Activated CD4-positive, alpha-beta T cell treated with anti-CD3 and anti-CD28 coated beads, Interleukin-10, Interleukin-2, amounts not matched to agents 100 ng/mL and 50 ng/mL, durations not matched to agents 16 hours and 8 hours (primary cell): Measurements from ENCODE around the gene UST.
"Not testable (repeated sequence)": the region's sequence is repeated elsewhere in the genome, so short reads cannot be mapped to it uniquely, and the experiment has no call there.

Source experiments
- DNase-seq: peaks from one replicate; pipeline ENCODE4 v3.0.0-alpha.2; 2020

UST gene

DNA sequence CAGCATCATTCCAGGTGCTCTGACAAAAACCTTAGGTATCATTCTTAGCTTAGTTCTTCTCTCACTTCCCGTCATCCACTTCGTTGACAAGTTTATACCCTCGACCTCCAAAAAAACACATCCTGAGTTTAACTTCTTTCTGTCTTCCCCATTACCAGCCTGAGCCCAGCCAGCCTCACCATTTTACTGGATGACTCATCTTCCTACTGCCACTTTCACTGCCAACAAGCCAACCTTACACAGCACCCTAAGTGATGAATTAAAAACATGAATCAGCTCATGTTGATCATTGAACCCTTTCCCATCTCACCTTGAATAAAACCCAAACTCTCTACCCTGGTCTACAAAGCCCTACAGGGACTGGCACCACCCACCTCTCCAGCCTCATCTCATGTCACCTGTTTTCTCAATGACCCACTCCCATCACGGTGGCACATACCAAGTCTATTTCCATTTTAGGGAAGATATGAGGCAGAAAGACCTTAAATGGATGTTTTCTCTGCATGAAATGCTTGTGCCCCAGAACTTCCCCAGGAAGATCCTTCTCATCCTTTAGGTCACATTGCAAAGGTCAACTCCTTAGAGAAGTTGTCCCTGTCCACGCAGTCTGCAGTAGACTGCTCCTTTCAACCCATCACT lies 9.9 kb upstream of the UST start:
- peak; percentile 70 for DNase-seq

DNA sequence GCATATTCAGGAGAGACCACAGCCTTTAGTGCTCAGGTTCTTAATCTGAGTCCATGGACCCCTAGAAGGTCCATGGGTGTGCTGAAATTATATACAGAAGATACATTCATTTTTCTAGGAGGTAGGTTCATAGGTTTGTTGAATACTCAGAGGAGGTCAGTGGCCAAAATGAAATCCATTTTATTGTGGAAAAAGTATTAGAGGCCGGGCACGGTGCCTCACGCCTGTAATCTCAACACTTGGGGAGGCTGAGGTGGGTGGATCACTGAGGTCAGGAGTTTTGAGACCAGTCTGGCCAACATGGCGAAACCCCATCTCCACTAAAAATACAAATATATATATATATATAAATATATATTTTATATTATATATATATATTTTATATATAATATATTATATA lies 9.0 kb upstream of the UST start:
- no peak for DNase-seq

- no peak for DNase-seq
These were observed 7.6 kb upstream of the UST start for GRCh38 chr6:148738946-148739821.

DNA sequence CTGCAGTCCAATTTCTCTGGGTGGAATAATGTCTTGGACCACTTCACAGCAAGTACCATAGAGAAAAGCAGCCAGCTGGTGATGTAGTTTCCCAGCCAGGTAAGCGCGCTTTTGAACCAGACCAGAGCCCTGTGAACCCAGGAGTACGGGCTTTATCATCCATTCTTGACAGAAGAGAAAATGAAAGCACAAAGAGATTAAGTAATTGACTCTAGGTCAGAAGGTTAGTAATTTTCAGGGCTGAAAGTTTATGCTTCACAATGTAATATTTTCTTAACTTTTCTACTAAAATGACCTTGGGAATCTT lies 7.1 kb upstream of the UST start:
- no peak for DNase-seq

DNA sequence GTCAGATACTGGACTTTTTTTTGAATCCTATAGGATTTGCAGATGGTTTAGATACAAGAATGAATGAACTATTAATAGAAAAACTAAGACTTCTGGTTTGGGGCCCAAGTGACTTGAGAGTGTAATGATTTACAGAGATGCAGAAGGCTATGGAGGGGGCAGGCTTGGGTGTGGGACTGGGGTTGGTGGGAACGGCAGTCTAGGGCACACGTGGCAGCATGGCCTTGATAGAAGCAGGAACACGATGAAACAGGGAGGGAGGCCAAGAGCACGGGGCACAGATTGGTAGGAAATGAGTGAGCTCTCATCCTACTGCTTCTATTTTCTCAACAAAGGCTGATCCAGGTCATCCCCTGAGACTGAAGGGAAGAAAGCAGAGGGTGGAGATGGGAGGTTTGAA lies 3.4 kb upstream of the UST start:
- no peak for DNase-seq

DNA sequence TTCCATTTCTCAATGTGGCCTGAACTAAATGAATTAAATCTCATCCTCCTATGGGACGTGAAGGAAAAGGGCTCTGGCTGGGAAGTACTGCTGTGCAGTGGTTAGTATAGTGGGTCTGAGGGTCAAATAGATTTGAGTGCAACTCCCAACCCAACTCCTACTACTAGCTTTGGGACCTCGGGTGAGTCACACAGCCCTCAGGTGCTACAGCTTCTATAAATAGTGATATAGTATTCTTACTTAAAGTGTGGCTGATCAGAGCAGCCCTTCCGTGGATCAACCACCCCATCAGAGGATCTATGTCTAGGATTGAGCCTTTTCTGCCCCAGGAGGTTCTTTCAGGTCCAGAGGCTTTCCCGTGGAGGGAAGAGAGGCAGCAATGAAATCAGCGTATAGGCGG lies 904 bp upstream of the UST start:
- DNase-seq: no peak

DNA sequence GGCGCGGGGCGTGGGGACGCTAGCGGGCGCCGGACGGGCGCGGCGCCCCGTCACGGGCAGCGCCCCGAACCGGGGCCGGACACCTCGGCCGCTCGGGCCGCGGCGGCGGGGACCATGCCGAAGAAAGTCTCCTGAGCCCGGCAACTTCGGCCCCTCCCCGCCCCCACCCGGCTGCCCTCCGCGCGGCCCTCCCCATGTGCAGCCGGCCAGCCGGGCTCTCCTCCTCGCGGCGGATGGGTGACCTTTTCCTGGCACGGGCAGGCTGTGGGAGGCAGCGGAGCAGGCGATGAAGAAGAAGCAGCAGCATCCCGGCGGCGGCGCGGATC lies 278 bp downstream of the UST start:
- no peak for DNase-seq

DNA sequence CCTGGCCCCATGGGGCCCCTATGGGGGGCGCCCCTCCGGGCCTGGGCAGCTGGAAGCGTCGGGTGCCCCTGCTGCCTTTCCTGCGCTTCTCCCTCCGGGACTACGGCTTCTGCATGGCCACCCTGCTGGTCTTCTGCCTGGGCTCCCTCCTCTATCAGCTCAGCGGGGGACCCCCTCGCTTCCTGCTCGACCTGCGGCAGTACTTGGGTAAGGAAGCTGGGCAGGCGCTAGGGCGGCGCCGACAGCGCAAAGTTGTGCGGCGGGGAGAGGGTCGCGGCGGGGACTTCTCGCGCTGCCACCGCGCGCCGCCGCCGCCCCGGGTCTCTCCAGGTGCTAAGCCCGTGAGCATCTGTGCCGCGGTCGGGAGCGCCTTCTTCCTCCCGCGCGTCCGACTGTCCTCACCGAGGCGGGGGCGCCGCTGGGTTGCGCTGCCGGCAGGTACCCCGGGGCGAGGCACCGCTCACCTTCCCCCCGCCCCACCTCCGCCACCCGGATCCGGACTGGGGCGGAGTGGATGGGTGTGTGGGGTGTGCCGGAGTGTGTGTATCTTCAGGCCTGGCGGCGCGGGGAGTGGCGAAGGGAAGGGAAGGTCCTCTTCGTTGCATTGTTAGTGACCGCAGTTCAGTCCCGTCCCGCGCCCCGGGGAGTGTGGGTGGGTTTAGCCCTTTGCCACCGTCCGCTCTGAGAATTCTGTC lies 788 bp downstream of the UST start:
- DNase-seq: peak; percentile 26

GRCh38 chr6:148749674-148750073 lies 2.8 kb downstream of the UST start:
- DNase-seq: no peak

DNA sequence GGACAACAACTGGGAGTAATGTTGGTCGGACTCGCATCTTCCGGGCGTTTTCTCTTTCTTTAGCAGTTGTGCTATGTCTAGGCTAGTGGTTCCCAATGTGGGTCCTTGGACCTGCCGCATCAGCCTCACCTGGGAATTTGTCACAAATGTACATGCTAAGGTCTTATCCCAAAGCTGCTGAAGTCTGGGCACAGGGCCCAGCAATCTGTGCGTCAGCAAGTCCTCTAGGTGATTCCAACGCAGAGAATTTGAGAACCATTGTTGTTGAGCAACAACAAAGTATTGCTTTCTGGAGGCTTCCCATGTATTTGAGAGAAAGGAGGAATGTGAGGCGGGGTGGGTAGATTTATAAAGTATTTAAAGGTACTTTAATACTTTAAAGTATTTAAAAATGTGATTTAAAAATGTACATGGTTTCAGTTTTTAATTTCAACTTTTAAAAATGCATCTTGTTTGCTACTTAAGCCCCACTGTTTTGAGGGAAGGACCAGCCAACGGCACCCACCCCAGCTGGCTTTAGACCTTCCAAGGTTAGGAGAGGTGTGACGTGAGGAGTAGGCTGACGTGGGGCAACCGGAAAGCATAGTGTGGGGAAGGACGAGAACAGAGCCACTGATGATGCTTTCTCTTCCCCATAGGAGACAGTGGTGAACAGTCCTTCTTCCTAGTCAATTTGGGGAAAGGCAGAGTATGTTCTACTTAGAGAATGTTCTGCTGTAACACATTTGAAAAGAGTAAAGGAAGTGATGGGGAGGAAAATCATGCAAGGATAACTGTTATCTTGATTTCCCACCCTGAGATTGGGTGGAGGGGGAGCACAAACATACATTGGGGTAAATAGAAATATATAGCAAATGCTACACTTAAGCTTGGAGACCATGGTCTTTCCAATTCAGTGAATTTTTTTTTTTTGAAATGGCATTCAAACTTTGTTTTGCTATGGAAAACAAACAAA lies 4.3 kb downstream of the UST start:
- no peak for DNase-seq

- DNase-seq: no peak
These were observed 5.0 kb downstream of the UST start for GRCh38 chr6:148751793-148752170.

DNA sequence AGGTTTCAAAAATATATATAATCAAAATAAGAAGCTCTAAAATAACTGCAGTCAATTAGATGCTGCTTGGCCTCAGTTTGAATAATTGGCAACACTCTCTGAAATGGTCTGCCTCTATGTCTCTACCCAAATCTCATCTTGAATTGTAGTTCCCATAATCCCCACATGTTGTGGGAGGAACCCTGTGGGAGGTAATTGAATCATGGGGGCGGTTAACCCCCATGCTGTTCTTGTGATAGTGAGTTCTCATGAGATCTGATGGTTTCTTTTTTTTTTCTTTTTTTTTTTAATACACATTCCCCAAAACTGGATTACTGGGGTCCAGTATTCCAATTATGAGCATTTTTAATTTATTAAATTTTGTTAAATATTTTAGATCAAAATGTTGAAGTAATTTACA lies 8.5 kb downstream of the UST start:
- DNase-seq: not testable (repeated sequence)

DNA sequence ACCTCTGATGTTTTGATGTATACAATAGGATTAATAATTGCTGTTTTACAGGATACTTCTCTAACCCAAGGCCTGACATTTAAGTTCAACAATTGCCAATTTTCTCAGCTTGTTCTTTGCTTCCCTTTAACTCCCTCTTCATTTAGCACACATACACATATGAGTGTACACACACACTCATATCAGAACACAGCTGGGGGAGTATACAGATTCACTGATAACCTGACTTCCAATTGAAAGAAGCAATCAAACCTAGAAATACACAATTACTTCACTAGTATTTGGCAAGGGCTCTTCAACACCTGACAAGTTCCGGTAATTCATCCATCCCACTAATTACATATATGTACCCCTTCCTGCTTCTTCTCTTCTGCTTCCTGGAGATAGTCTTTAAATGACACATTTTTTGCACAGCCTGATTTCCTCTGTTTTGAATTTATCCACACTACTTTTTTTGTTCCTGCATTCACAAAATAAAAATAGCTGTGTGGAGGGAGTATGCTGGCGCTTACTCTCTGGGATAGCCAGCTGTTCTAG lies 11.2 kb downstream of the UST start:
- DNase-seq: peak; percentile 84

DNA sequence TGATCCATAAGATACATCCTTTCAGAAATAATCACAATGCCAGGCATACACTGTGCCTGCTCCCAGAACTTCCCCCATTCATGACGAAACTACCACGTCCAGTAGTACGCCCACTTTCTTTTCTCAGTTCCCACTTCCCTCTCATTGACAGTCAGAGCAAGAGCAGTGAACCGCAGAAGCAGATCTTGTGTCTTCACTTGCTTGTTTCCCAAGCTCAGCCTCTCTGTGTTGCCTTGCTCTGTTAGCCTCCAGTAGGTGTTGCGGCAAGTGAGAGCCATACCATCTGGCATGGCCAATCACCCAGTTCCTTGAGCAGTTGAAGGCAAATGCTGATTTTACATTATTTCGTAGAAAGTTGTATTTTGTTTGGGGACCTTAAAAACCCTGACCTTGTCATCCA lies 11.7 kb downstream of the UST start:
- DNase-seq: peak; percentile 90

DNA sequence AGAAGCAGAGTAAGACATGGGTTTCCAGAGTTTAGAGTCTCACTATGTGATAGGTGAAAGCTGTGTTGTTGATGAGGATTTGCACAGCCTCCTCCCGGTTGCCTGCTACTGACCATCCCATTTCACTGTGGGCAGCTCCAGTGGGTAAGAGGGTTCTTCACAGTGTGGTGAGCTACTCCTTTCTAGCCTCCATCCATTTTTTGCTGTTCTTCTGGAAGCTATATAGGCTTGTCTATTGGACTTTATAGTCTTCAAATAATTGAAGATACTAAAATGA lies 13.4 kb downstream of the UST start:
- no peak for DNase-seq

- peak; percentile 73 for DNase-seq
These were observed 14.0 kb downstream of the UST start for GRCh38 chr6:148760568-148761526.

GRCh38 chr6:148761527-148762011 lies 14.7 kb downstream of the UST start:
- no peak for DNase-seq

GRCh38 chr6:148762231-148762630 lies 15.4 kb downstream of the UST start:
- no peak for DNase-seq

GRCh38 chr6:148764259-148765020 lies 17.6 kb downstream of the UST start:
- not testable (repeated sequence) for DNase-seq

DNA sequence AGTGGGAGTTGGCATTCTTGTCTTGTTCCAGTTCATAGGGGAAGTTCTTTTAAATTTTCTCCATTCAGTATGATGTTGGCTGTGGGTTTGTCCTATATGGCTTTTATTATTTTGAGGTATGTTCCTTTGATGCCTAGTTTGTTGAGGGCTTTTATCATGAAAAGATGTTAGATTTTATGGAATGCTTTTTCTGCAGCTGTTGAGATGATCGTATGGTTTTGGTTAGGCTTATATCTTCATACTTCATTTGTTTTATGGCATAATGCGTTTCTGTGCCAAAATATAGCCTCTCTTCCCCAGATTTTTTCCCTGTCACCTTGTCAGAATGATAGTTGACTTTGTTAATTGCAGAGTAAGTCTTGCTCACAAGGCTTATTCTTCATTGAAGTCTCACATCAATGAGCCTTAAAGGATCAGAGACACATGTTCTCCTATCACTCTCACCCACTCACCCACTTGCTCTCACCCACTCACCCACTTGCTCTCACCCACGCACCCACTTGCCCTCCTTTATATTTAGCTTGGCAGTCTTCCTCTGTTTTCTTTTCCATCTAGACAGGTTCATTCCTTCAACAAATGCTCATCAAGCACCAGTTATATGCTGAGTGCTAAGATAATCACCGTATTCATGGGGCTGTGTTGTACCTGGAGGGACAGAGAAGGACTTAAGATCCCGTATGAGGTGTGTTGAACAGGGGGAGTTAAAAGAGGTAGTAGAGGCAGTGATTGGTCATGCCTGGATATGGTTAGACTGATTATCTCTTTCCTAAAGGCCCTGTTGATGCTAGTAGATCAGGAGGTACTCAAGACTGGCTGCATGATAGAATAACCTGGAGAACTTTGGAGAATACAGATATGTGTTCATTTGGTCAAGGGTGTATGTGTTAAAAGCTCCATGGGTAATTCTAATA lies 19.3 kb downstream of the UST start:
- DNase-seq: no peak
